GM08714 (cell line): ENCODE results near the gene PGC.

Source experiments
- H3K4me3 ChIP-seq: fragments of 200-500 bp; sonication (Bioruptor generic); 2 replicates; pipeline ENCODE4 v1.5.1; 2014; ENCODE audit warnings: mild to moderate bottlenecking, low read length, inconsistent platforms
- ZNF274 ChIP-seq: IDR thresholded peaks from 2 replicates; pipeline ENCODE4 v1.6.1; 2012; ENCODE audit warnings: mild to moderate bottlenecking, low read depth, low read length

The PGC gene

GRCh38 chr6:41743406-41744235 lies 3.6 kb downstream of the PGC start:
- no peak overlapping the region for H3K4me3 ChIP-seq
- no peak for TF ChIP-seq ZNF274

- no peak for TF ChIP-seq ZNF274
- H3K4me3 ChIP-seq = no peak overlapping the region
Measured at GRCh38 chr6:41741625-41742490, 5.3 kb downstream of the PGC start.

DNA sequence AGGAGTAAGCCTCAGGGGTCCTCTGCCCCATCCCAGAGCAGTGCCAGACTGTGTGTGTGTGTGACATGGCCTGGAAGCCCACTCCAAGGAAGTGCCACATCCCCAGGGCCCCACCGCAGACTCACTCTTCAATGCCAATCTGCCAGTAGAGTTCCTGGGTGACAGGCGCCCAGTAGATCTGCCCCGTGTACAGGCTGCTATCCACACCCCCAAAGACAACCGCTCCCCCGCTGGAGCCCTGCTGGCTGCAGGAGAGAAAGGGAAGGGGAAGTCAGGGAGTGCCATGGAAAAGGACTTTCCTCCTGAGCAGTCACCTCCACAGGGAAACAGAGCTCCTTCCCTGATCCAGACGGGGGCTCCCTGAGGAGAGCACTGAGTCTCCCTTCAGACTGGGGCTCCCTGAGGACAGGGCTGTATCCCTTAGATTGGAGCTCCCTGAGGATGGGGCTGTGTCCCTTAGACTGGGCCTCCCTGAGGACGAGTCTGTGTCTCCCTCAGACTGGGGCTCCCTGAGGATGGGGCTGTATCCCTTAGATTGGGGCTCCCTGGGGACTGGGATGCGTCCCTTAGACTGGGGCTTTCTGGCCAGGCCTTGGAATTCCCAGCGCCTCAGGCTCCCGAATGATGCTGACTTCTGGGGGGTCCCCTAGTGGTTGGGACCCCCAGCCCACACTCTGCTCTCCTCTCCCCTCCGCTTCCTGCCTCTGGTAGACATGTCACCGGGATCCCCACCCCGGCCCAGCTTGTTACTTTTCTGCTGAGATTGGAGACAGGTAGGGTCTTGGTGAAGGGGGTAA lies 6.6 kb downstream of the PGC start:
- no peak overlapping the region for H3K4me3 ChIP-seq
- no peak for TF ChIP-seq ZNF274

GRCh38 chr6:41739041-41739440 lies 8.2 kb downstream of the PGC start:
- no peak for TF ChIP-seq ZNF274
- H3K4me3 ChIP-seq = no peak overlapping the region

DNA sequence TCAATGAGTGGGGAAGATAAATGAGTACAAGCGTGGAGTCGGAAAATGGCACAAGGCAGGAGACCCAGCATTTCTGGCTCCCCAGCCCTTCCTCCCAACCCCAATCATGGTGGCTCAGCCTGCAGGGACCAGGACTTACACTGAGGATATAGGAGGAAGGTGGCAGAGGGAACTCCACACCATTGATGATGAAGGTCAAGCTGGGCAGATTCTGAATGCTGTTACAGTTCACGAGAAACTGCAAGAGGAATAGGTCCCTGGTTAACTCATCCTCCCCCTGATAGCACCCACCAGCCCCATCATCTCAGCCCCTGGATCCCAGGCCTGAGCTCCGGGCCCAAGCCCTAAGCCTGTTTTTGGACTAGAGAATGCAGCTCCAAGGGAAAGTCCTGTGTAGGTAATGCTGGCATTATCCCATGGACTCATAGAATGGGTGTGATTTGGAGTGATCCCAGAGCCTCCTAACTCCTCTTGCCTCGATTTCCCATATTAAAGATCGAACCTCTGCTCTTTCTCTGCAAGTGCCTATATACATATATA lies 9.5 kb downstream of the PGC start:
- no peak for TF ChIP-seq ZNF274
- H3K4me3 ChIP-seq = no peak overlapping the region

DNA sequence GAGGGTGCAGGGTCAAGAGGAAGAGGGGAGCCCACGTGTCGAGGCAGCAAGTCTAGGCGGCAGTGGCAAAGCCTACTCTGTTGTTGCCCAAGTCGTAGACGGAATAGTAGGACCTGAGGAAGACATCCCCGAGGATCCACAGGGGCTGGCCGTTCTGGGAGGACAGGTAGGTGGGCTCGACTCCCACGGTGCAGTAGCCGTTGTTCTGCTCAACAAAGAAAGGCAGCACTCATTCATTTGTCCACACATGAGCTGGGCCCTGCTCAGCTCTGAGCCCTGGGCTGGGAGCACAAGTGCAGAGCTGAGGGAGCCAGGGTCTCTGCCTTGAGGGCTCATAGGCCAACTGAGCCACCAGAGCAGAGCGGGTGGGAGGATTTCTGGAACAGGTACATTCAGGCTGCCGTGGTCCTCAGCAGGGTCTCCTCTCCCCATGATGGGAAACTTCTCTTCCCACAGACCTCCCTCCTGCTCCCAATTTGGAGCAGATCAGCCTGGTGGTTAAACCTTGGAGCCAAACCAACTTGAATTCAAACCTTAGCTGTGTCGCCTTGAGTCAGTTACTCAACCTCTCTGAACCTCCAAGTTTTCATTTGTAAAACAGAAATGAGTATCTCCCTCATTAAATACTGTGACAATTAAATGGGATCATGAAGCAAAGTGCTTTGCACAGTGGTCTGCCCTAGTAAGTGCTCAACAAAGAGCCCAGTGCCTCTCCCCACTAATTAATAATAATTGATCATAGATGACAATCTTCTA lies 10.2 kb downstream of the PGC start:
- no peak for TF ChIP-seq ZNF274
- H3K4me3 ChIP-seq = no peak overlapping the region

DNA sequence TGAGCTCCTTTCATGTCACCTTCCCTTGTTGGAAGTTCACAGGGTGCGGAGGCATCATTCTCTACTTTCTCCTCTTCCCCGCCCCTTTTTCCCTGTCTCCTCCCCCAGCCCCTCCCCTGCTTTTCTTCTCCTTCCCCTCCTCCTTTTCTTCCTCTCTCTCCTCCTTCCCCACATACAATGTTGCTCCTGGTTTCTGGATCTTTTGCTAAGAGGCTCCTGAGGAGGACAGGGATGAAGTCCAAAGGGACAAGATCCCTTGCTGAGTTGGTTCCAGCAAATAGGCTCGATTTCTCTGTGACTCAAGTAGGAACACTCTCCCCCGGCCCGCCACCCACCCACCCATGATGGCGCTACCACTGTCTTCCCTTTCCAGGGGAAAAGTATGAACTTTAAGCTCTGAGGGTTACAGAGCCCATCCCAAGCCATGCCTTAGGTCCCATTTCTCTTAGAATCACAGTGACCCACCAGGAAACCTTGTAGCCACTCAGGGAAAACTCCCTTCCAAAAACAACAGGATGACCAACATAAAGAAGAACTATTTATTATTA lies 10.9 kb downstream of the PGC start:
- no peak for TF ChIP-seq ZNF274
- no peak overlapping the region for H3K4me3 ChIP-seq

- peak within 1 kb of the TSS; percentile 69 for H3K4me3 ChIP-seq
- TF ChIP-seq ZNF274 = no peak
Measured at GRCh38 chr6:41735427-41736185, 11.6 kb downstream of the PGC start, which contains the start of gene TFEB. TFEB (minus strand) TSS chr6:41735608; CDS start chr6:41691213, 44,395 bp downstream.

GRCh38 chr6:41734666-41735426 lies 12.4 kb downstream of the PGC start:
- TF ChIP-seq ZNF274 = no peak
- peak overlapping the region; percentile 69 for H3K4me3 ChIP-seq

DNA sequence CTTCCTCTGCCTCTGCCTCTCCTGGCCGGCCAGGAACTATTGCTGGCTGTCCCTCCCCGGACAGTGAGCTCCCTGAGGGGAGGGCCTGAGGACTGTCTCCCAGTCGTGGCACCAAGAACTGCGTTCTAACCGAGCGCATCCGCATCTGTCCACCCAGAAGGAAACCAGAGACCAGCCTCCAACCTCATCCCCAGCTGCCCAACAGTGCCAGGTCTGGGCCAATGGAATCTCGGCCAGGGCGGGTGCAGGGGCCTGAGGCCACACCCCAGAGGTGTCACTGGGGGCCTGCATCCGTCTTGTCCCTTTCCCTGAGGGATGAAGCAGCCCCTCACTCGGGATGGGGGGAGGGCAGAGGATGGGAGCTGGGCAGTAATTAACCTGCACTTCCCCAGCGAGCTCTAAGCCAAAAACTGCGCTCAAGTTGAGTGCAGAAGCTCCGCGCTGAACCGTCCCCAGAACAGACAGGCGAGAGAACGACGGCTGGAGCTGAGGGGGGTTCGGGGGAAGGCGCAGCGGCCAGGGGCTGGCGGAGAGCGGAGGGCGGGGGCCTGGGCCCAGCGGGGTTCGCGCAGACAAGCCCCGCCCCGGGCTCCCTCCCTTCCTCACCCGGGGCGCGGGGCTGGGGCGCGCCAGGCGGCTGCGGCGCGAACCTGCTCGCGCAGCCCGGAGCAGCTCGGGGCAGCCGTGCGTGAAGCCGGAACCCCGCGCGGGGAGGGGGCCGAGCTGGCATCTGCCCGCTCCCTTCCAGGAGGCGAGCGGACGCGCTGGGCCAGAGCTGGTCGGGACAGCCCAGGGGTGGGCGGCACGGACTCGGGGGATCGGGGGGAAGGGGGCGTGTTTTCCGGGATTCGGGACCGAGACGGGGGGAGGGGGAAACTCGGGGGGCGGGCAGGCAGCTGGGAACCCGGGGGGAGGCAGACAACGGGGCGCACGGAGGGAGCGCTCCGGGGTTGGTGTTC lies 13.2 kb downstream of the PGC start:
- H3K4me3 ChIP-seq = peak overlapping the region; percentile 69
- TF ChIP-seq ZNF274 = no peak

GRCh38 chr6:41733360-41733706 lies 13.9 kb downstream of the PGC start:
- peak overlapping the region; percentile 69; the same call in 1 of the 2 replicates for H3K4me3 ChIP-seq
- TF ChIP-seq ZNF274 = no peak
